ENCODE measurements around the gene SMIM30. TPM values are rescaled to one million over a fixed set of nuclear protein-coding genes. Genes with fewer than 3 reads are reported as not detected.

The SMIM30 gene
- total and polyA plus RNA-seq, 10 of the 15 experiments (the other 5 are each of a cell fraction or from before 2014, with no cell fraction given) = 42.2 to 258 (median 96.9) TPM

DNA sequence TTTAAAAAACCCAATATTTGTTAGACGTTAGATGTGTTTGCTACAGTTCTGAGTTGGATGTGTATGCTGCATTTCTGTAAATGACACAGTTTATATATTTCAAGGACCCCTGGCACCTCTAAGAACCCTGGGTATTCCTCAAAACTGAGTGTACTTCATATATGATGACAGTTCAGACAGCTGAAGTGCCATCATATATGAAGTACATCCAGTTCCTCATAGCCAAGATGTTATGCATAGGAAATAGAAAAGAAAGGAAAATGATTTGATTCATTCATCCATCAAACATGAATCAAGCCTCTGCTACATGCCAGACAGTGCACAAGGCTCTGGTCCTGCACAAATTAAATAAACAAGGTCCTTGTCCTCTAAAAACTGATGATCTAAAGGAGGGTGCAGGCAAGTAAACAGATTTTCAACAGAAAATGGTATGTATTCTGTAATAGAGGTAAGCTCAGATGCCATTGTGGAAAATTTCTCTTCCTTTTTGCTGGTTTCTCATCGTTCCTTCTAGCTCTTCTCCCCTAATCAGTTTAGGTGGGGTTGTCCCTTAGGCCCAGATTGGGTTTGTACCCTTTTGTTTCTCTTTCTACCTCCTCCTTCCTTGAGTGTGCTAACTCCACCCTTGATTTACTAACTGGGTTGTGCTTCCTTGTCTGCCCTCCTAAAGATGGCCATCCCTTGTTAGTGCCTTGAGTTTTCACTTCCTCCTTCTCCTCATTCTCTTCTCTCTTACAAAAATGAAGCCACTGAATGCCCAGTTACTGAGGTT lies 25.3 kb upstream of the SMIM30 start (continued):
- TF ChIP-seq, protein P1, sequence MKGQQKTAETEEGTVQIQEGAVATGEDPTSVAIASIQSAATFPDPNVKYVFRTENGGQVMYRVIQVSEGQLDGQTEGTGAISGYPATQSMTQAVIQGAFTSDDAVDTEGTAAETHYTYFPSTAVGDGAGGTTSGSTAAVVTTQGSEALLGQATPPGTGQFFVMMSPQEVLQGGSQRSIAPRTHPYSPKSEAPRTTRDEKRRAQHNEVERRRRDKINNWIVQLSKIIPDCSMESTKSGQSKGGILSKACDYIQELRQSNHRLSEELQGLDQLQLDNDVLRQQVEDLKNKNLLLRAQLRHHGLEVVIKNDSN (IDR thresholded peaks at IDR 0.05; ENCODE audit: borderline replicate concordance, extremely low read length, insufficient read depth, low read depth, low read length) = no peak
- TF ChIP-seq ATF7 (IDR thresholded peaks at IDR 0.05; ENCODE audit: low read depth) (no peak), TCF7 (IDR thresholded peaks at IDR 0.05; ENCODE audit: borderline replicate concordance) (no peak), ZNF207 (IDR thresholded peaks at IDR 0.05; ENCODE audit: borderline replicate concordance) (no peak), RAD21 (IDR thresholded peaks at IDR 0.05; ENCODE audit: insufficient read depth, low read depth, low read length) (no peak), MYC (IDR thresholded peaks at IDR 0.05; ENCODE audit: insufficient read depth, insufficient read length, insufficient replicate concordance, low read length, severe bottlenecking) (no peak), TAF1 (IDR thresholded peaks at IDR 0.05; ENCODE audit: borderline replicate concordance, low read depth, low read length) (no peak), SPI1 (IDR thresholded peaks at IDR 0.05; ENCODE audit: borderline replicate concordance, insufficient read depth, low read depth, low read length) (peak; percentile 79; the same call in 1 of the 2 replicates), IKZF2 (IDR thresholded peaks at IDR 0.05) (peak; percentile 58 to 60; a peak in 2 of 4 replicates), FOXM1 (IDR thresholded peaks at IDR 0.05; ENCODE audit: low read depth, low read length) (no peak)
- TF ChIP-seq, protein P2, sequence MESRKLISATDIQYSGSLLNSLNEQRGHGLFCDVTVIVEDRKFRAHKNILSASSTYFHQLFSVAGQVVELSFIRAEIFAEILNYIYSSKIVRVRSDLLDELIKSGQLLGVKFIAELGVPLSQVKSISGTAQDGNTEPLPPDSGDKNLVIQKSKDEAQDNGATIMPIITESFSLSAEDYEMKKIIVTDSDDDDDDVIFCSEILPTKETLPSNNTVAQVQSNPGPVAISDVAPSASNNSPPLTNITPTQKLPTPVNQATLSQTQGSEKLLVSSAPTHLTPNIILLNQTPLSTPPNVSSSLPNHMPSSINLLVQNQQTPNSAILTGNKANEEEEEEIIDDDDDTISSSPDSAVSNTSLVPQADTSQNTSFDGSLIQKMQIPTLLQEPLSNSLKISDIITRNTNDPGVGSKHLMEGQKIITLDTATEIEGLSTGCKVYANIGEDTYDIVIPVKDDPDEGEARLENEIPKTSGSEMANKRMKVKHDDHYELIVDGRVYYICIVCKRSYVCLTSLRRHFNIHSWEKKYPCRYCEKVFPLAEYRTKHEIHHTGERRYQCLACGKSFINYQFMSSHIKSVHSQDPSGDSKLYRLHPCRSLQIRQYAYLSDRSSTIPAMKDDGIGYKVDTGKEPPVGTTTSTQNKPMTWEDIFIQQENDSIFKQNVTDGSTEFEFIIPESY (IDR thresholded peaks at IDR 0.05) = no peak
